ENCODE measurements around the gene HMGB1. TPM values are rescaled to one million over a fixed set of nuclear protein-coding genes. Genes with fewer than 3 reads are reported as not detected.
"Not testable (repeated sequence)": the region's sequence is repeated elsewhere in the genome, so short reads cannot be mapped to it uniquely, and the experiment has no call there.

HMGB1 gene
- total RNA-seq, 4 donors from 2014 or later = 93.5 to 280 (median 154) TPM

- Histone ChIP-seq H3K9me3 (no peaks in the 10 kb centered on the region), H3K27ac (peak overlapping the region; percentile 39 to 82 (median 48)), H3K27me3 (no peaks in the 10 kb centered on the region), H3K36me3 (no peaks in the 10 kb centered on the region), H3K4me3 (peak overlapping the region; percentile 22 to 46 (median 44)), H3K4me1 (peaks cover 0 to 15% (median 5%) of the 10 kb centered on the region in 4 donors)
- TF ChIP-seq POLR2A (IDR thresholded peaks at IDR 0.05) (no peak), CTCF (IDR thresholded peaks at IDR 0.05) (no peak)
- DNase-seq = no peak
Measured at GRCh38 chr13:30446126-30446500, 19.6 kb downstream of the HMGB1 start.

- Histone ChIP-seq H3K27ac (peak overlapping the region in 2 of 4 donors; percentile 47 to 82), H3K4me1 (peaks cover 0 to 15% (median 5%) of the 10 kb centered on the region in 4 donors), H3K9me3 (no peaks in the 10 kb centered on the region), H3K4me3 (no peak overlapping the region), H3K27me3 (no peaks in the 10 kb centered on the region), H3K36me3 (no peaks in the 10 kb centered on the region)
- TF ChIP-seq POLR2A (IDR thresholded peaks at IDR 0.05) (no peak), CTCF (IDR thresholded peaks at IDR 0.05) (no peak)
- peak in 2 of 3 donors; percentile 76 to 78 for DNase-seq
Measured at GRCh38 chr13:30443957-30444404, 21.8 kb downstream of the HMGB1 start.

GRCh38 chr13:30443491-30443890, 22.2 kb downstream of the HMGB1 start:
- H3K27me3 ChIP-seq, H3K4me3 ChIP-seq, DNase-seq, H3K36me3 ChIP-seq, H3K9me3 ChIP-seq: not testable (repeated sequence)
- peak overlapping the region in 1 of 4 donors; percentile 82 for H3K27ac ChIP-seq
- peaks cover 0 to 15% (median 5%) of the 10 kb centered on the region in 4 donors for H3K4me1 ChIP-seq

GRCh38 chr13:30442926-30443325, 22.8 kb downstream of the HMGB1 start:
- Histone ChIP-seq H3K27ac (peak overlapping the region in 1 of 4 donors; percentile 82), H3K27me3 (no peaks in the 10 kb centered on the region), H3K9me3 (no peaks in the 10 kb centered on the region), H3K4me3 (no peak overlapping the region), H3K4me1 (peaks cover 0 to 15% (median 5%) of the 10 kb centered on the region in 4 donors), H3K36me3 (no peaks in the 10 kb centered on the region)
- DNase-seq = no peak
- TF ChIP-seq CTCF (IDR thresholded peaks at IDR 0.05) = no peak
- no peak for TF ChIP-seq POLR2A (IDR thresholded peaks at IDR 0.05)

- Histone ChIP-seq H3K9me3 (no peaks in the 10 kb centered on the region), H3K4me1 (peaks cover 0 to 10% (median 5%) of the 10 kb centered on the region in 4 donors), H3K36me3 (no peaks in the 10 kb centered on the region), H3K4me3 (no peak overlapping the region), H3K27me3 (no peaks in the 10 kb centered on the region), H3K27ac (no peak overlapping the region)
- TF ChIP-seq POLR2A (IDR thresholded peaks at IDR 0.05) (no peak), CTCF (IDR thresholded peaks at IDR 0.05) (no peak)
- no peak for DNase-seq
Measured at GRCh38 chr13:30440910-30441703, 24.6 kb downstream of the HMGB1 start.

GRCh38 chr13:30438286-30438685, 27.4 kb downstream of the HMGB1 start:
- Histone ChIP-seq H3K4me1 (no peaks in the 10 kb centered on the region), H3K27me3 (no peaks in the 10 kb centered on the region), H3K27ac (no peak overlapping the region), H3K4me3 (no peak overlapping the region), H3K36me3 (no peaks in the 10 kb centered on the region), H3K9me3 (no peaks in the 10 kb centered on the region)
- TF ChIP-seq POLR2A (IDR thresholded peaks at IDR 0.05) (no peak), CTCF (IDR thresholded peaks at IDR 0.05) (no peak)
- DNase-seq = no peak

Measured in Peyer's patch (tissue), 4 donors.